ENCODE results near the gene ZNF467.

DNA sequence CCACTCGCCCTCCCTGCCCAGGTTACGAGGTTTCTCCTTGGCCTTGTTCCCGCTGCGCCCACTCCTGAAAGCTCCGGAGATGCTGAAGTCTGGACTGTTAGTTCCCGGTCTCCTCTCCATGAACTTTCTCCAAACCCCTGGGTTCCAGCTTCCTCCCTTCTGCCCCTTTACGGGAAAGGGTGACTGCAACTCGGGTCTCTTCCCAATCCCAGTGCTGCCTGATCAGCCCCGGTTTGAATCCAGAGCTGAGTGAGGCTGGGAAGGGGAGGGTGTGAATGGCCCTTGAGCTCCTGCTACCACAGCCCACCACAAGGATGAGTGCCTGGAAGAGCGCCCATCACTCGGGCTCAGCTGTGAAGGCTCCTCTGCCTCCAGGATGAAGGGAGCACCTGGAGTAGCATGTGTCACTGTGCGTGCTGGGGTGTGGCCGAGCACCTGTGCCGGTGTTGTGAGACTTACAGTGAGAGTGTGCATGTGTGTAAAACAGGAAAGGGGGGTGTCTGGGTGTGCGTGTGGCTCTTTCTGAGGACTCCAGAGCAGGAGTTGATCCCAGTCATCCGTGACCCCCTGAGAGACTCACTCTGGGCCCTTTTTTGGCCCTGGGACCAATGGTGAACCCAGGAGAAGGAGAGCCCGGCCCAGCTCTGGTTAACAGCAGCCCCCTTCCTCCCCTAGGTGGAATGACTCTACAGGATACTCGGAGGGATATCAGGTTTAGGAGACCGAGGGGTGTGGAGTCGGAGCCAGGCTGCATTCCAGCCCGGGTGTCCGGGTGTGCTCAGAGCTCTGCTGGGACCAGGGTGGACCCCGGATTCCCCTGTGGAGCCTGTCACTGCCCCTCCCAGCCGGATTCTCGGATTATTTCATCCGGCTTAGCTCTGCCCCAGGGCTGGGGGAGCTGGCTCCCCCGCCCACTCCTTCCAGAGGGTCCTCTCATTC lies 1.1 kb upstream of the ZNF467 start:
- TF ChIP-seq, protein P1, sequence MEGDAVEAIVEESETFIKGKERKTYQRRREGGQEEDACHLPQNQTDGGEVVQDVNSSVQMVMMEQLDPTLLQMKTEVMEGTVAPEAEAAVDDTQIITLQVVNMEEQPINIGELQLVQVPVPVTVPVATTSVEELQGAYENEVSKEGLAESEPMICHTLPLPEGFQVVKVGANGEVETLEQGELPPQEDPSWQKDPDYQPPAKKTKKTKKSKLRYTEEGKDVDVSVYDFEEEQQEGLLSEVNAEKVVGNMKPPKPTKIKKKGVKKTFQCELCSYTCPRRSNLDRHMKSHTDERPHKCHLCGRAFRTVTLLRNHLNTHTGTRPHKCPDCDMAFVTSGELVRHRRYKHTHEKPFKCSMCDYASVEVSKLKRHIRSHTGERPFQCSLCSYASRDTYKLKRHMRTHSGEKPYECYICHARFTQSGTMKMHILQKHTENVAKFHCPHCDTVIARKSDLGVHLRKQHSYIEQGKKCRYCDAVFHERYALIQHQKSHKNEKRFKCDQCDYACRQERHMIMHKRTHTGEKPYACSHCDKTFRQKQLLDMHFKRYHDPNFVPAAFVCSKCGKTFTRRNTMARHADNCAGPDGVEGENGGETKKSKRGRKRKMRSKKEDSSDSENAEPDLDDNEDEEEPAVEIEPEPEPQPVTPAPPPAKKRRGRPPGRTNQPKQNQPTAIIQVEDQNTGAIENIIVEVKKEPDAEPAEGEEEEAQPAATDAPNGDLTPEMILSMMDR (IDR thresholded peaks at IDR 0.05), result no peak
- no peak for TF ChIP-seq POLR2A (IDR thresholded peaks at IDR 0.05)
- TF ChIP-seq POLR2AphosphoS5 (IDR thresholded peaks at IDR 0.05), result no peak
- no peak for TF ChIP-seq EP300 (IDR thresholded peaks at IDR 0.05; ENCODE audit: low read depth)
